Hematopoietic multipotent progenitor cell treated with erythropoietin and hydrocortisone succinate and interleukin-3 and kit ligand, for 6 days (in vitro differentiated cells): Measurements from ENCODE around the gene DNALI1.

Source experiments
- DNase-seq: peaks from one replicate; pipeline ENCODE4 v3.0.0-alpha.2; 2015

DNALI1 gene

GRCh38 chr1:37605061-37605650 is 48.4 kb downstream of the DNALI1 start:
- no peak for DNase-seq

- no peak for DNase-seq
Observed at GRCh38 chr1:37605806-37606474, 49.2 kb downstream of the DNALI1 start.

GRCh38 chr1:37606481-37607263 is 49.9 kb downstream of the DNALI1 start:
- DNase-seq: no peak

- DNase-seq: no peak
Observed at GRCh38 chr1:37609002-37609401, 52.3 kb downstream of the DNALI1 start.

GRCh38 chr1:37609994-37610393 is 53.3 kb downstream of the DNALI1 start:
- DNase-seq: no peak

- no peak for DNase-seq
Observed at GRCh38 chr1:37612186-37612585, 55.4 kb downstream of the DNALI1 start.

- DNase-seq: no peak
Observed at GRCh38 chr1:37614105-37614504, 57.4 kb downstream of the DNALI1 start.

GRCh38 chr1:37616330-37616729 is 59.6 kb downstream of the DNALI1 start:
- DNase-seq: no peak
